ENCODE data around the gene ENPP1.
A peak's percentile ranks its signal among the peaks of the same experiment; 100 is the strongest.
"Not testable (repeated sequence)": the region's sequence is repeated elsewhere in the genome, so short reads cannot be mapped to it uniquely, and the experiment has no call there.

Gene ENPP1

DNA sequence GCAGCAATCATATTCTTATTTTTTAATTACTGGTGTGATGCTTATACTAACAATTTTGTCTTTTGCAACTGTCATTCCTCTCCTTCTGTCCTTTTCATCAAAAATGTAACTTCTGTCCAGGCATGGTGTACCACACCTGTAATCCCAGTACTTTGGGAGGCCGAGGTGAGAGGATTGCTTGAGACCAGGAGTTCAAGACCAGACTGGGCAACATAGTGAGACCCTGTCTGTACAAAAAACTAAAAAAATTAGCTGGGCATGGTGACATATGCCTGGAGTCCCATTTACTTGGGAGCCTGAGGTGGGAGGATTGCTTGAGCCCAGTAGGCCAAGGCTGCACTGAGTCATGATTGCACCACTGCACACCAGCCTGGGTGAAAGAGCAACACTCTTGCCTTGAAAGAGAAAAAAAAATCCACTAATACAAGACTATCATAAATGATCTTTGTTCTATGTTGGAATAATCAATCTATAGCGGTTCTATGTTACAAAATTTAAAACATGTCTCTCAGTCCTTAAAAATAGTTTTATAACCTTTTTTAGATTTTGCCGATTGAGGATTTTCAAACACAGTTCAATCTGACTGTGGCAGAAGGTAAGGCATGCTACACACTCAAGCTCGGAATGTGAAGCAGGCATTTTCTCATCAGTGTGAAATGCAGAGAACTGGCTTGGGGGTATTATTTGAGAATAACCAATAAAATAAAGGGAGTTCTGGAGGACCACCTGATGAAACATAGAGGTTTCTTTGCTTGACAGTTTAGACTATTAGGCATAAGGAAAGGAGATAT lies 70.4 kb downstream of the ENPP1 start:
- DNase-seq (ENCODE audit: low read depth): no peak

DNA sequence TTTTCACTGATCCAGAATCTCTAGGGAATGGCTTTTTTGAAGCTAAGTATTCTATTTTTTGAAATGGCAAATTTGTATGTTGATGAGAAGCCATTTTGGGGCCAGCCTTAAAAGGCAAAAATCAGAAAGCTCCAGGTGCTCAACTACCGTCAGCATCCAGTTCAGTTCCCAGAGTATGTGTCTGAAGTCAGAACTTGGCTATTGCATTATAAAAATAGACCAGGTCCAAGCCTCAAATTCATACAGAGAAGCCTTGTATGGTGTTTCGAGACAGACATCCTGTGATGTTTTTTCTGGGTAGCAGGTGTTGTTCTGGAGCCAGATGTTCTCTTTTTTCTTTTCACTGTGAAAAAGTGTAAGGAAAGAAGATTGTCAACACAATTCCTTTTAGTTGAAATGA lies 75.2 kb downstream of the ENPP1 start:
- DNase-seq (ENCODE audit: low read depth): no peak

DNA sequence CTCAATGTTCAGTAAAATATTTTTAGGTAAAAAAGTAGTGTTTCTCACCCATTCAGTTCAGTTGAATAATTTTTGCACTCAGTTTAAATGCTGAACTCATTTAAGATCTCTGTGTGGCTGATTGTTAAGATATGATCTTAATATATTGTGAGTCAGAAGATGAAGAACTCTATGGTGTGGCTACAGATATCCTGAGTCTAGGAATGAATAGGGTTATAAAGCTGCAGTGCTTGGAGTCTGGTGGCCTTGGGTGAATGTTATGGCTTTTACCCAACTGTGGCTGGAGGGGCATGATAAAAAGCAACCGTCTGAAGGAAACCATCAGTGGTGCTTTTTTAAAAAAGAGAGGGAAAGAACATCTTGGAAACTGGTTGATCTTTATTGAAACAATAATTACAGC lies 77.4 kb downstream of the ENPP1 start:
- DNase-seq (ENCODE audit: low read depth): no peak

DNA sequence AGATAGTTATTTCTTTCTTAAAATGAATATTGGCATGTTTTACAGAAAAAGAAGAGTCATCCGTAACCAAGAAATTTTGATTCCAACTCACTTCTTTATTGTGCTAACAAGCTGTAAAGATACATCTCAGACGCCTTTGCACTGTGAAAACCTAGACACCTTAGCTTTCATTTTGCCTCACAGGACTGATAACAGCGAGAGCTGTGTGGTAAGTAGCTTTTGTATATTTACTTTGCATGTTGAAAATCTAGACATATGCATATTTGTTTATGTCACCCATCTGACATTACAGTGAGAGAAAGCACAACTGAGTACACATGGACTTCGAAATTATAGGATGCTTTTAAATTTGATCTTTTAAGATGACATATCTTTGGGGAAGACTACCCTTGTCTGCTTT lies 78.7 kb downstream of the ENPP1 start:
- no peak for DNase-seq (ENCODE audit: low read depth)

DNA sequence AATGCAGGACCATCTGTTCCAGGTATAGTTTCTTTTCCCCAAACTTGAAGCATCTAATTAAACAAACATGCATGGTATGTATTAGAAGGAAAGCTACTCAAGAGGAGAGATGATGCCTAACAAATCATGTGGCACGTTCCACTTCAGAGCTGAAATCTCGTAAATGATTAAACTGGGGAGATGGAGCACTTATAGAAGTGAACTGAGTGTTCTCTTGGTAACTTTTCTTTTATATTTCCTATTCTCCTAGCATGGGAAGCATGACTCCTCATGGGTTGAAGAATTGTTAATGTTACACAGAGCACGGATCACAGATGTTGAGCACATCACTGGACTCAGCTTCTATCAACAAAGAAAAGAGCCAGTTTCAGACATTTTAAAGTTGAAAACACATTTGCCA lies 82.3 kb downstream of the ENPP1 start:
- no peak for DNase-seq (ENCODE audit: low read depth)

DNA sequence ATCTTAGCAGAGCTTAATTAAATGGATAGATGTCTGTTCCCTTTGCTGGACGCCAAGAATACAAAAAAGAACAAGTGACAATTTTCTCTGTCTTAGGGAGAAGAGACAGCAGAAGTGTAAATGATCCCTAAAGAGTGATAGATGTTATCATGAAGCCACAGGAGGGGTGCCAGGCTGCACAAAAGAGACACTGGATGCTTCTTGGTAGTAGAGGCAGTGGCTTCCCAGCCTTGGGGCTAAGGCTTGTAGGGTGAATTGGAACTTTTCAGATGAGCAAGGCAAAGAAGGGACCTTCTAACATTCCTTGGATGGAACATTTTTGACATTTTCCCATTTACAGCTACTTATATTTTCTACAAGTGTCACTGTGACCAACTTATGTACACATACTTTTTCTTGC lies 85.4 kb downstream of the ENPP1 start:
- no peak for DNase-seq (ENCODE audit: low read depth)

DNA sequence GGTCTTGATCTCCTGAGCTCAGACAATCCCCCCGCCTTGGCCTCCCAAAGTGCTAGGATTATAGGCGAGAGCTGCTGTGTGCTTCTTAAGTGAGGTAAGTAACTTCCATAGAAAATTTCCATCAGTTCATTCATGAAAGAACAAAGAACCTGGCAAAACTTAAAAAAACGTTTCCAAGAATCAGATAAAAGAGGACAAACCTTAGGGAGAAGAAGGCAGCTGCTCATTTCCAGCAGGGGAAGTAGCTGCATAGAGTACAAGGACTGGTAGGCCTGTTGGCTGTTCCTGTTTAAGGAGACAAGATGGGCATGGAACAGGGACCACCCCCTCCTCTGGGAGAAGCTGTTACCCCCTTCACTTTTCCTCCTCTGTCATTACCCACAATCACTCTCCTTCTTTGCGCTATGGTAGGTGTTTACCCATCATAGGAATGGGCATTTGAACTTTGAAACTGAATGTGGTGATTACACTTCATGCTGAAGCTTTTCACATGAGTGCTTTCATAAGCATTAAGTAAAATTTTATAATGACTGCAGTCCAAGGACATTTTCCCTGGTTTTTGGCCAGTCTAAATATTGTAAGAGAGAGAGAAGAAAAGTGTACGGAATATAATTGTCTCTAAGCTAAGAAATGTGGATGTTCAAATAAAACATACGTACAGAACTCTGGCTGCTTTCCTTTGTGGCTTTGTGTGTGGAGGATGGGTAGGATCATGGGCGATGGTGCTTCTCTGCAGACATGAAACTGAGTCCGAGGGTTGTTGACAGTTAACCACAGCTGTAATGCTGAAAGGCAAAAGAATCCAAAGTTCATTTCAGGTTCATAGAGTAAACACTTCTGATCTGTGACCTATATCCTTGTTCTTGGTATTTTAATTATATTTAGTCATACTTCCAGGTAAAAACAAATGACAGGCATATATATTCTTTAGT lies 86.9 kb downstream of the ENPP1 start:
- DNase-seq (ENCODE audit: low read depth): no peak

DNA sequence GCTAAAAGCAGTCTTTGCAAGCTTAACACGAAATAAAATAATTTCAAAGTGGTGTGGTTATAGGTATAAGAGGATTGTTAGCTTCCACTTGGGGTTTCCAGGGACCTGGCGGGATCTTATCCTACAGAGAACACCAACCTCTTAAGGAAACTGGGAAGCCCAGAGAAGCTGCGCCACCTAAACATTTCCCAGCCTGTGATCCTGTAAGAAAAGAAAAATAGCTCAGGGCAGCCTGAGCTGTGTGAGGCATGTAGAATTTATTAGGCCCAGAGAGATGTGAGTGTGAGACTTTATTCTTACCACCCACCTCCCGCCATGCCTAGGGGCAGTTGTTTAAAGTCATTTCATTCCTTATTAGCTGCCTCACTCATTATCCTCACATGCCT lies 89.2 kb downstream of the ENPP1 start:
- no peak for DNase-seq (ENCODE audit: low read depth)

DNA sequence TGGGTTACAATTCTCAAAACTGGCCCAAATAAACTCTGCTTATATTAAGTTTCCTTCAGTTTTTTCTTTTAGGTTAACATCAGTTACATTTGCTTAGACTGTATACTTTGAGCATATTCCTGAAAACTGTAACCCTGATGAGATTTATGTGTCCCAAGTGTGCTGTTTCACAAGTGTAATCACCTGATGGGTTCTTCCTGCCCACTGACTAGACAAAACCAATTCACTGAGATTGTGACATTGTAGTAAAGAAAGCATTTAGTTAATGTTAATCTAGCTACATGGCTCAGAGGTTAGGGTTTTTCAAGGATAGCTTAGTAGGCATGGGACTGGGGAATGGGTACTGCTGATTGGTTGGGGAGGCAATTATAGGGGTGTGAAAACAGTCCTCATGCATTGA lies 89.8 kb downstream of the ENPP1 start:
- no peak for DNase-seq (ENCODE audit: low read depth)

DNA sequence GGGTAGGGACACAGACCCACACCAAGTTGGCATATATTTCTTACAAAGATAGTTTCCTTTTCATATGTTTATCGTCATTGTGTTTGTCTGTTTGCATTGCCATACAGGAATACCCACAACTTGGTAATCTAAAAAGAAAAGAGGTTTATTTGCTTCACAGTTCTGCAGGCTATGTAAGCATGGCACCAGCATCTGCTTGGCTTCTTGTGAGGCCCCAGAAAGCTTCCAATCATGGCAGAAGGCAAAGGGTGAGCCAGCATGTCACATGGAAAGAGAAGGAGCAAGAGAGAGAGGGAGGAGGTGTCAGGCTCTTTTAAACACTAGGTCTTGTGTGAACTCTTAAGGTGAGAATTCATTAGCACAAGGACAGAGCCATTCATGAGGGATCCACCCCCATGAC lies 90.9 kb downstream of the ENPP1 start:
- DNase-seq (ENCODE audit: low read depth): no peak

DNA sequence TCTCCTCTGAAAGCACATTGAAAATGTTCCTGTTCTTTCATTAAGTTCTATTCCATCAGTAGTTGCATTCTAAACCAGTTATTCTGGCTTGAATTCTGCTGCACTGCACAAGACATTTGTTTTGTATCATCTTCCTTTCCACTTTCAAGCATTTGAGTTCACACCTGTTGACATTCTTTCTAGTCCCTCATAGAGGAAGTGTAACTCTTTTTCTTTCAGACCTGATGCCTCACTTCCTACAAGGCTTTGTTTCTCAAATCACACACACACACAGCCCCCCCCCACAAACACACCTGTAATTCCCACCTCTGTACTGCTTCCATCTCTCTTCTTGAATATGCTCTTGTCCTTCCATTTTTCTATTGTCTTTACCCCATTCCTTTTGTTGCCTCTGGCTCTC lies 92.4 kb downstream of the ENPP1 start:
- no peak for DNase-seq (ENCODE audit: low read depth)

DNA sequence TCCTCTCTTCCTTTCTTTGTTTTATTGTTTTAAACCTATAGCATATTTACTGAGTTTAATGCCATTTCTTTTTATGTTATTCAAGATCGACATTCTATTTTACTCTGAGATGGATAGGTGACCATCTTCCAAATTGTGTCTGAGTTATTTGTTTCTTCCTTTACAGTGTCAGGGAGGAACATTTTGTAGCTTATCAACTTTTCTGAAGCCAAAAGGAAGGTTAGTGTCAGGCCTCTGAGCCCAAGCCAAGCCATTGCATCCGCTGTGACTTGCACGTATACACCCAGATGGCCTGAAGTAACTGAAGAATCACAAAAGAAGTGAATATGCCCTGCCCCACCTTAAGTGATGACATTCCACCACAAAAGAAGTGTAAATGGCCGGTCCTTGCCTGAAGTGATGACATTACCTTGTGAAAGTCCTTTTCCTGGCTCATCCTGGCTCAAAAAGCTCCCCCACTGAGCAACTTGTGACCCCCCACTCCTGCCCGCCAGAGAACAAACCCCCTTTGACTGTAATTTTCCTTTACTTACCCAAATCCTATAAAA lies 93.6 kb downstream of the ENPP1 start:
- DNase-seq (ENCODE audit: low read depth): not testable (repeated sequence)

DNA sequence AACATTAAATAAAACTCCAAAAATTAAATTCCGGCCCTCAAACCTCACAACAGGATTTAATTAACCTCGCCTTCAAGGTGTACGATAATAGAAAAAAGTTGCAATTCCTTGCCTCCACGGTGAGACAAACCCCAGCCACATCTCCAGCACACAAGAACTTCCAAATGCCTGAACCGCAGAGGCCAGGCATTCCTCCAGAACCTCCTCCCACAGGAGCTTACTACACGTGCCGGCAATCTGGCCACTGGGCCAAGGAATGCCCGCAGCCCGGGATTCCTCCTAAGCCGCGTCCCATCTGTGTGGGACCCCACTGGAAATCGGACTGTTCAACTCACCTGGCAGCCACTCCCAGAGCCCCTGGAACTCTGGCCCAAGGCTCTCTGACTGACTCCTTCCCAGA lies 95.9 kb downstream of the ENPP1 start:
- not testable (repeated sequence) for DNase-seq (ENCODE audit: low read depth)

DNA sequence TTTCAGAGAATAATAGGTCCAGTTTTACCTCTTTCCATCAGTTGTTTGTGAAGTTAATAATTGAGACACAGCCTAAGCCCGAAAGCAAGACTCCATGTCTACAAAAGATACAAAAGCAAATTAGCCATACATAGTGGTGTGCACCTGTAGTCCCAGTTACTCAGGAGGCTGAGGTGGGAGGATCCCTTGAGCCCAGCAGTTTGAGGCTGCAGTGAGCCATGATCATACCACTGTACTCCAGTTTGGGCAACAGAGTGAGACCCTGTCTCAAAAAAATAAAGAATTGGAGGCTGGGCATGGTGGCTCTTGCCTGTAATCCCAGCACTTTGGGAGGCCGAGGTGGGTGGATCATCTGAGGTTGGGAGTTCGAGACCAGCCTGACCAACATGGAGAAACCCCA lies 101.0 kb downstream of the ENPP1 start:
- not testable (repeated sequence) for DNase-seq (ENCODE audit: low read depth)

DNA sequence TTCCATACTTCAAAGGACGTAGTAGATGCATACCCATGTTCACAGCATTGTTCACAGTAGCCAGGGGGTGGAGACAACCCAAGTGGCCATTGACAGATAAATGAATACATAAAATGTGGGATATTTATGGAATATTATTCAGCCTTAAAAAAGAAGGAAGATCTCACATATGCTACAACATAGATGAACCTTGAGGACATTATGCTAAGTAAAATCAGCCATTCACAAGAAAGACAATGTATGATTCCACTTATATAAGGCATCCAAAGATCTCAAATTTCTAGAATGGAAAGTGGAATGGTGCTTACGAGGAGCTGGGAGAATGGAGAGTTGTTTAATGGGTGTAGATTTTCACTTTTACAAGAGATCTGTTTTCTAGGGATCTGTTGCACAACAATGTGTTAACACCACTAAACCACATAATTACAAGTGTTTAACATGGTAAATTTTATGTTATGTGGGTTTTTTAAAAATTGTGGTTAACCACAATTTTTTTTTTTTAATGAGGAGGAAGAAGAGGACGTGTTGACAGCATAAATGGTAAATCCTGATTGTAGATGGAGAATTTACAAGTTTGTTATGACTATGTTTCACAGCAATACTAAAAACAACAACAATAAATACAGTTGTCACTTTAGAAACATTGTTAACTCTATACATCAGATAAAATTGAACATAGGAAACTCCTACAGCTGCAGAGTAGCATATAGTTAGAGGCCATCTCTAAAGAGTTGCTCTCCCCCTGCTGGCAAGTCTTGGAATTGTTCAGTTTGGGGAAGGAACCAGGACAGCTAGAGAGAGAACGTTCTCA lies 101.8 kb downstream of the ENPP1 start:
- peak; percentile 57 for DNase-seq (ENCODE audit: low read depth)

DNA sequence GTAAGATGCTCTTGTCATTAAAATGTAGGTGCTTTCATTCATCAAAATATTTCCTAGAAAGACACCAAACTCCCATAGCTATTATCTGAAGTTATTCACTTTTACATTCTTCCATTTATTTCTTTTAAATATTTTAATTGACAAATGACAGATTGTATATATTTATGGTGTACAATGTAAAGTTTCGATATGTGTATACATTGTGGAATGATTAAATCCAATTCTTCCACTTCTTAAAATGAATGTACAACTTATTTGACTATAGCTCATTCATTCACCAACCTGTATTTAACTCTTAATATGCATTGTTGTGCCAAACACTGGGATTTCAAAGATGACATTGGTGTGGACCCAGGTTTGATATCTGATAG lies 102.4 kb downstream of the ENPP1 start:
- DNase-seq (ENCODE audit: low read depth): no peak

DNA sequence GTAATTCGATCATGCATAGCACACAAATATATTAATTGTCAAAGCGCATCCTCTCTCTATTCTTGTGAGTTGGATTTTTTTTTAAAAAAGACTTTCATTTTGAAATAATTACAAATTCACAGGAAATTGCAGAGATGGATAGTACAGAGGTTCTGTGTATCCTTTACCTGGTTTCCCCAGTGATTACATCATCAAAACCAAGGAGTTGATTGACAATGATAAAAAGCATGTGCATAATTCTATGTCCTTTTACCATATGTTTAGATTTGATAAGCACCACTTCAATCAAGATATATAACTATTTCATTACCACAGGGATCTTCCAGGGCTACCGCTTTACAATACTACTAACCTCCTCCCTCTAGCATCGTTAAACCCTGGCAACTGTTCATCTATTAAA lies 103.1 kb downstream of the ENPP1 start:
- no peak for DNase-seq (ENCODE audit: low read depth)

DNA sequence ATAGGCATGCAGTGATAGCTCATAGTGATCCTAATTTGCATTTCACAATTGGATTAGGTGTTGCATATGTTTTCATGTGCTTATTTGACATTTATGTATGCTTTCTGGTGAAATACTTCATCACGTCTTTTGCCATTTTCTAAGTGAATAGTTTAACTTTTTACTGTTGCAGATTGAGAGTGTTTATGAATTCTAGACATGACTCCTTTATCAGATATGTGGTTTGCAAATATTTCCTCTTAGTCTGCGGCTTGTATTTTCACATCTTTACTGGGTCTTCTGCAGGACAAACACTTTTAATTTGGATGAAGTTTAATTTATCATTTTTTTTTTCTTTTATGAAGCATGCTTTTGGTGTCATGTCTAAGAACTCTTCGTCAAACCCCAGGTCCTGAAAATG lies 104.1 kb downstream of the ENPP1 start:
- no peak for DNase-seq (ENCODE audit: low read depth)

DNA sequence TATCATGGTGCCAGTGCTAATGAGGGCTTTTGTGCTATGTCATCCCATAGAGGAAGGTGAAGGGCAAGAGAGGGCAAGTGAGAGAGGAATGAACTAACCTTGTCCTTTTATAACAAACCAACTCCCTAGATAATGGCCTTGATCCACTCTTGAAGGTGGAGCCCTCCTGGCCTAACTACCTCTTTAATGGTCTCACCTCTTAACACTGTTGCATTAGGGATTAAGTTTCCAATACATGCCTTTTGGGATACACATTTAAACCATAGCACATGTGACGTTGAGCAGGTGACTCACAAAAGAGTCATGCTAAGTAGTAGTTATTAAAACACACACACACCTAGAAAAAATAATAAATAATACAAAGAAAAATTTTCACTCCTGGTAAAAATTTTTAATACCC lies 106.4 kb downstream of the ENPP1 start:
- DNase-seq (ENCODE audit: low read depth): no peak

DNA sequence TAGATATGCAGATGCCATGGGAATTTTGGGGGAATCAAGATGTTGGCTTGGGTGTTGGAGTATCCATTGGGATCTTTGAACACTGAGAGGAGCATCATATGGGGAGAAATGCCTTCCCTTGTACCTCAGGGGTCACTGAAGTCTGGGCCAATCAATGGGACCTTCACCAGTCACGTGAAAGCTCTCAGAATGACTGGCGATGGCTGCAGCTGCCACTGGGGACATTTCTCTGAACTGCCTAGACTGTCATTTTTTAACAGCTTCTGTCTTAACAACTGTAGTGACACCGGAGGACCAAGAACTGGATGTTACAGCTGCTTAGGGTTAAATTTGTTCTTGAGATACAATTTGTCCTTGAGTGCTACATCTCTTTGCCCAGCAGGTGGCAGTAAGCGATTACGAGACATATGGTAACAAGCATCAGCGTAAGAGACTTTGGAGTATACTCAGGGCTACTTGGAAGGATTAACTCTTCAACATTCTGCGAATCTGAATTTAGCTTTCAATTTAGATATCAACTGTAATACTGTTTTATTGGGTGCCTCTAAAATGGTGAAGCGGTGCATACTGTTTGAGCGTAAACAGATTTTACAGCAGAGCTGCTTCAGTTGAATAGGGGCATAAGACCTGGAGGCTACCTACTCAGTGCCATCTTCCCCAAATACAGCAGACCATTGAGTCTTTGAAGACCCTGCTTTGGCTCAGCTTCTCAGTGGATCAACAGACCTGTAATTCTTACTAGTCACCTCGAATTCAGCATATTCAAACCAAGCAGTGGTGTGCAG lies 107.3 kb downstream of the ENPP1 start:
- DNase-seq (ENCODE audit: low read depth): peak; percentile 22

DNA sequence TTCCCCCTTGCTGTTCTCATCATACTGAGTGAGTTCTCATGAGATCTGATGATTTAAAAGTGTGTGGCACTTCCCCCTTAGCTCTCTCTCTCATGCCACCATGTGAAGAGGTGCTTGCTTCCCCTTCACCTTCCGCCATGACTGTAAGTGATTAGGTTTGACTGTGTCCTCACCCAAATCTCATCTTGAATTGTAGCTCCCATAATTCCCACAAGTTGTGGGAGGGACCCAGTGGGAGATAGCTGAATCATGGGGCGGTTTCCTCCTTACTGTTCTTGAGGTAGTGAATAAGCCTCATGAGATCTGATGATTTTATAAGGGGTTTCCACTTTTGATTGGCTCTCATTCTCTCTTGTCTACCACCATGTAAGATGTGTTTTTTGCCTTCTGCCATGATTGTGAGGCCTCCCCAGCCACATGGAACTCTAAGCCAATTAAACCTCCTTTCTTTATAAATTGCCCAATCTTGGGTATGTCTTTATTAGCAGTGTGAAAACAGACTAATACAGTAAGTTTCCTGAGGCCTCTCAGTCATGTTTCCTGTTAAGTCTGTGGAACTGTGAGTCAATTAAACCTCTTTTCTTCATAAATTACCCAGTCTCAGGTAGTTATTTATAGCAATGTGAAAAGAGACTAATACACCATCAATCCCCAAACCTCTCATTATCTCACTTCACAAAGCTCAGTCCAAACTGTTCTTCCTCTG lies 108.4 kb downstream of the ENPP1 start:
- not testable (repeated sequence) for DNase-seq (ENCODE audit: low read depth)
